Measurements from ENCODE around the gene IRX2.

DNA sequence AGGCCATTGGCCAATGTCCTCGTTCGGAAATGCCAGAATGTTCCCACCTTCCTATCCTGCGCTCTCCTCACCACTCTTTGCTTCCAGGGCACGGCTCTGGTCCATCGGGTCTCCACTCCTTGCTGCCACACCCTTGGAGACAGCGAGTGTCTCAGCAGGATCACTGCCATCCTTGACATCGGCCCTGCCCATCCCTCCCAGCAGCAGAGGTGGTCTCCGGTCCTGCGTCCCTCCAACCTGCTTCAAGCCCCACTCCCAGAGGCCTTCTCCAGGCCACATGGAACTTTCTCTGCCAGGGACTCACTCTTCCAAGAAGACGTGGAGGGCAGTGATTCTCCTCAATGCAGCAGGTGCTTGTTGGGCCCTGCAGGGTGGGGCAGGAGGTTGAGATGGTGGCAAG, 42.7 kb downstream of the IRX2 start:
- no peak for TF ChIP-seq CTCF (IDR thresholded peaks at IDR 0.05)
- TF ChIP-seq POLR2A (IDR thresholded peaks at IDR 0.05), result no peak
